ENCODE data around the gene CLIP4. TPM values are rescaled to one million over a fixed set of nuclear protein-coding genes. Genes with fewer than 3 reads are reported as not detected.

CLIP4 gene
- total and polyA plus RNA-seq, 2 of the 13 experiments (the other 11 are each of a cell fraction or from before 2014, with no cell fraction given): 0.46 to 0.49 TPM

DNA sequence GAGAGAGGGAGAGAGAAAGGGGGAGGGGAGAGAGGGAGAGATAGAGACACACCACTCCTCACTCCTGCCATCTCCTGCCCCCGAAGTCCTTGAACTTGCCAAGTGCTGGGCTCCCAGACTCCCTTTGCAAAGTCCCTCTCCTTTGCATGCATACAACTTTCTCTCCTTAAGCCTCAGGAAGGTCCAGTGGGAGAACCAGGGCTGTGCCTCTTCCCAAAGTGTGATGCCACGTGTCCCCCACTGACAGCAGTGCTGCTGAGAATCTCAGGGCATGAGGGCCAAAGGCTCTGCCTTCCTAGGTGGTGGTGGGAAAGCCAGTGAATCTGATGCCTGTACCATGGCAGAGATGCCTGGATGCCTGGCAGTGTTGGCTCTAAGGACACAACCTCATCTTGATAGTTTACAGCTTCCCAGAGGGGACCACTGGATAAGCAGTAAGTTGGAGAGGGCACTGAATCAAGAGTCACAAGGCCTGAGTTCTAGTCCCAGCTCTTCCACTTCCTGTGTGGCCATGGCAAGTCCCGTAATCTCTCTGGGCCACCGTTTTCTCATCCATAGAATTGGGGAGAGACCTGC is 103.4 kb downstream of the CLIP4 start (continued):
- TF ChIP-seq, protein P1, sequence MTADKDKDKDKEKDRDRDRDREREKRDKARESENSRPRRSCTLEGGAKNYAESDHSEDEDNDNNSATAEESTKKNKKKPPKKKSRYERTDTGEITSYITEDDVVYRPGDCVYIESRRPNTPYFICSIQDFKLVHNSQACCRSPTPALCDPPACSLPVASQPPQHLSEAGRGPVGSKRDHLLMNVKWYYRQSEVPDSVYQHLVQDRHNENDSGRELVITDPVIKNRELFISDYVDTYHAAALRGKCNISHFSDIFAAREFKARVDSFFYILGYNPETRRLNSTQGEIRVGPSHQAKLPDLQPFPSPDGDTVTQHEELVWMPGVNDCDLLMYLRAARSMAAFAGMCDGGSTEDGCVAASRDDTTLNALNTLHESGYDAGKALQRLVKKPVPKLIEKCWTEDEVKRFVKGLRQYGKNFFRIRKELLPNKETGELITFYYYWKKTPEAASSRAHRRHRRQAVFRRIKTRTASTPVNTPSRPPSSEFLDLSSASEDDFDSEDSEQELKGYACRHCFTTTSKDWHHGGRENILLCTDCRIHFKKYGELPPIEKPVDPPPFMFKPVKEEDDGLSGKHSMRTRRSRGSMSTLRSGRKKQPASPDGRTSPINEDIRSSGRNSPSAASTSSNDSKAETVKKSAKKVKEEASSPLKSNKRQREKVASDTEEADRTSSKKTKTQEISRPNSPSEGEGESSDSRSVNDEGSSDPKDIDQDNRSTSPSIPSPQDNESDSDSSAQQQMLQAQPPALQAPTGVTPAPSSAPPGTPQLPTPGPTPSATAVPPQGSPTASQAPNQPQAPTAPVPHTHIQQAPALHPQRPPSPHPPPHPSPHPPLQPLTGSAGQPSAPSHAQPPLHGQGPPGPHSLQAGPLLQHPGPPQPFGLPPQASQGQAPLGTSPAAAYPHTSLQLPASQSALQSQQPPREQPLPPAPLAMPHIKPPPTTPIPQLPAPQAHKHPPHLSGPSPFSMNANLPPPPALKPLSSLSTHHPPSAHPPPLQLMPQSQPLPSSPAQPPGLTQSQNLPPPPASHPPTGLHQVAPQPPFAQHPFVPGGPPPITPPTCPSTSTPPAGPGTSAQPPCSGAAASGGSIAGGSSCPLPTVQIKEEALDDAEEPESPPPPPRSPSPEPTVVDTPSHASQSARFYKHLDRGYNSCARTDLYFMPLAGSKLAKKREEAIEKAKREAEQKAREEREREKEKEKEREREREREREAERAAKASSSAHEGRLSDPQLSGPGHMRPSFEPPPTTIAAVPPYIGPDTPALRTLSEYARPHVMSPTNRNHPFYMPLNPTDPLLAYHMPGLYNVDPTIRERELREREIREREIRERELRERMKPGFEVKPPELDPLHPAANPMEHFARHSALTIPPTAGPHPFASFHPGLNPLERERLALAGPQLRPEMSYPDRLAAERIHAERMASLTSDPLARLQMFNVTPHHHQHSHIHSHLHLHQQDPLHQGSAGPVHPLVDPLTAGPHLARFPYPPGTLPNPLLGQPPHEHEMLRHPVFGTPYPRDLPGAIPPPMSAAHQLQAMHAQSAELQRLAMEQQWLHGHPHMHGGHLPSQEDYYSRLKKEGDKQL (CRISPR knock-in tag; IDR thresholded peaks at IDR 0.05; ENCODE audit: low read depth): no peak
- TF ChIP-seq ZNF839 (CRISPR knock-in tag; IDR thresholded peaks at IDR 0.05; ENCODE audit: borderline replicate concordance): no peak

DNA sequence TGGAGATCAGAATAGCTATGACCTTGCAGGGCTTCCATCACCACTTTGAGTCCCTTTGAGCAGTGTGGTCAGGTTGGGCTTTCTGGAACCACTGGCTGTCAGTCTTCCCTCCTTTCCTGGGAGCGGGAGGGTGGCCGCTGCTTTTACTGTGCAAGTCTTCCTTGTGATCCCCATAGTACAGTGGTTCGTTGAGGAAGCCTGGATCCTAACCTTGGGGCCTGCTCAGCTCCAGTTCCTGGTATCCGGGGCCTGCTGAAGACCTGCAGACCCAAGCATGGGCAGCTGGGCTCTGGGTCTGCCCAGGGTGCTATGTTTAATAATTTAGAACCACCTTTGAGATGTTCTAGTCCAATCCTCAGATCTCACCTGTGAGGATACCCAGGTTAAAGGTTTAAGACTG is 104.2 kb downstream of the CLIP4 start:
- 8% methylated on average over 4 of the region's 4 CpGs for WGBS (ENCODE audit: low lambda C conversion rate)
- no peak overlapping the region for H3K9ac ChIP-seq (ENCODE audit: insufficient read depth, low read depth, low read length)
- no peaks in the 10 kb centered on the region for H3K79me2 ChIP-seq (ENCODE audit: insufficient read depth, low read length)

More for the DNA sequence above, 104.2 kb downstream of the CLIP4 start:
- intact Hi-C loops (cut with micrococcal nuclease; ENCODE audit: unreplicated experiment) (no loop called here), in situ Hi-C loops (cut with HindIII; ENCODE audit: extremely low pct_ligation_motif_present, low pct_unique_long_range_greater_than_20kb) (loop anchor here (10.0 kb wide), 2 partner anchors 625 to 855 kb away; no protein-coding TSS in a partner anchor)
- POLR2A ChIA-PET: no interaction called here
- no peaks in the 10 kb centered on the region for H3K4me1 ChIP-seq (ENCODE audit: insufficient read depth, low read length)
- no peak overlapping the region for H3K4me2 ChIP-seq (ENCODE audit: low read depth, low read length)
- TF ChIP-seq SP1 (IDR thresholded peaks at IDR 0.05) (no peak), SP1 (CRISPR knock-in tag; IDR thresholded peaks at IDR 0.05) (no peak)
- TF ChIP-seq, protein P2, sequence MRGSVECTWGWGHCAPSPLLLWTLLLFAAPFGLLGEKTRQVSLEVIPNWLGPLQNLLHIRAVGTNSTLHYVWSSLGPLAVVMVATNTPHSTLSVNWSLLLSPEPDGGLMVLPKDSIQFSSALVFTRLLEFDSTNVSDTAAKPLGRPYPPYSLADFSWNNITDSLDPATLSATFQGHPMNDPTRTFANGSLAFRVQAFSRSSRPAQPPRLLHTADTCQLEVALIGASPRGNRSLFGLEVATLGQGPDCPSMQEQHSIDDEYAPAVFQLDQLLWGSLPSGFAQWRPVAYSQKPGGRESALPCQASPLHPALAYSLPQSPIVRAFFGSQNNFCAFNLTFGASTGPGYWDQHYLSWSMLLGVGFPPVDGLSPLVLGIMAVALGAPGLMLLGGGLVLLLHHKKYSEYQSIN (CRISPR knock-in tag; IDR thresholded peaks at IDR 0.05; ENCODE audit: borderline replicate concordance): no peak
- H3K27me3 ChIP-seq (ENCODE audit: control insufficient read depth in 1 of 2, insufficient read depth in 2 of 2, low read length in 2 of 2): peaks cover 0 to 27% of the 10 kb centered on the region in 2 experiments; a peak in 2 of 5 replicates
- ATAC-seq (no peak), FAIRE-seq (no peak), DNase-seq (ENCODE audit: low spot score) (no peak)
- no peak overlapping the region for H3K4me3 ChIP-seq (replicated peaks in 1 of 3; ENCODE audit: insufficient read depth in 1 of 3, low read depth in 2 of 3, low read length in 3 of 3)
- no peaks in the 10 kb centered on the region; a peak in 1 of 5 replicates for H3K36me3 ChIP-seq (replicated peaks in 1 of 2; ENCODE audit: control insufficient read depth in 1 of 2, insufficient read depth in 2 of 2, low read length in 2 of 2)
- no TSS peak for BruUV-seq (replicated peaks)
- H4K20me1 ChIP-seq (ENCODE audit: insufficient read depth, low read length): no peaks in the 10 kb centered on the region
- H3K9me3 ChIP-seq (ENCODE audit: low read length): no peaks in the 10 kb centered on the region
- no peak overlapping the region for H2AFZ ChIP-seq (ENCODE audit: low read length)
- no peak overlapping the region for H3K27ac ChIP-seq (ENCODE audit: extremely low read length, insufficient read depth, low read length)
- CTCF ChIA-PET (ENCODE audit: low intra/inter-chr PET ratio, low total read pairs): no interaction called here
